NAMALWA (cell line): ENCODE data around the gene DCTN4.
"Not testable (repeated sequence)": the region's sequence is repeated elsewhere in the genome, so short reads cannot be mapped to it uniquely, and the experiment has no call there.

Experiments used
- DNase-seq: peaks from one replicate; pipeline ENCODE4 v3.0.0-alpha.2; 2015; ENCODE audit warnings: low spot score

DCTN4 gene

DNA sequence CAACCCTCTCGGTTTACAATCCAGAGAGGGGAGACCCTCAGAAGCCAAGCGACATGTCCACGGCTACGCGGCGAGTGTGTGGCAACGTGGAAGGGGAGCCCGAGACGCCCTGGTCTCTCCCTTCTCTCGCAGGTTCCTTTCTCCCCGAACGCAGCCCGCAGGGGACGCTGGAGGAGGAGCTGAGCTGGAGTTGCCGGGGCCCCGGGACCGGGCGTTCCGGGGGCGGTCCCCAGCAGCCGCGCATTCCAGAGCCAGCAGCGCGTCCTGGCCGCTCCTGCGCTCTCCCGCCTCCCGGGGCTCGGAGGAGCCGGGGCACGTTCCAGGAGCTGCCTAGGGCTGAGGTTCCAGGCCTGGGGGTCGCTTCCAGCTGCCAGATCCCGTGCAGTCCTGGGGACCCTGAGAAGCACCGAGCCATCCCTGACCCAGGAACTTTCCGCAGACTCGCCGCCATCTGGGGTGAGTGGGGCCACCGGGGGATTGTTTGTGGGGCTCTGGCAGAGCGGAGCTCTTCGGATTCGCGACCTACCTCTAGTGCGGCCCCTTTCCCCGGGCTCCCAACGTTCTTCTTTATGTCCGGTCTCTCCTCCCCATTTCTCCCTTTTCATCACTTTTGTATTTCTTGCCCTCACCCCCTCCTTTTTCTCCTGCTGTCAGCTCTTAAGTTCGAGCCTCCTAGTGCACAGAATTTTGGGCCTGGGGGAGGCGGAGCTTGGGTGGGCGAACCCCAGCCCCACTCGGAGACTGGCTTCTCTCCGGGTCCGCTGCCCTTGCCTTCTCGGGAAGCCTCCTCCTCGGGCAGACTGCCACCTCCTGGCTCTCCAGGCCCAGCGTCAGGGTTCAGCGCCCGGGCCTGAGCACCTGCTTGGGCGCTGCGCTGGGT is 19.9 kb upstream of the DCTN4 start, which contains the start of gene SMIM3:
SMIM3 (plus strand) TSS at position 241 of the 880 bp plus-strand sequence. CDS start 16,684 bp downstream, outside the sequence.
- DNase-seq, result no peak

DNA sequence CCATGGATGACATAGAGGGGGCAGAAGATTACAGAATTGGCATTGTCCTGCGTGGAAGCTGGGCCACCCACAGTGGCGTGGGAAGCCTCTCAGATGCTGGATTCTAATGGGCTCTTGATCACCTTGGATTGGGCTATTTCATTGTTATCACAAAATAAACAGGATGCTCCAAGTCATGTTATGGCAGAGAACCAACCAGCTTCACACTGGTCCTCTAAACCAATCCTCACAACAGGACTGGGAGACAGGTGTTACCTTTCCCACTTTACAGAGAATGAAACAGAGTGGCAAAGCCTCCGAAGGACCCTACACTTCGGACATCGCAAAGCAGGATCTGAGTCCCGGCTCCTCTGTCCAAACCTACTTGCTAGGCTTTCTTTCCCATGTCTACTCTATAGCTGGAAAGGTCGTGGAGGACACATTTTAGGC is 19.3 kb upstream of the DCTN4 start:
- no peak for DNase-seq

- no peak for DNase-seq
Measured at GRCh38 chr5:150777685-150778084, 18.9 kb upstream of the DCTN4 start.

GRCh38 chr5:150774145-150774544 is 15.3 kb upstream of the DCTN4 start:
- no peak for DNase-seq

DNA sequence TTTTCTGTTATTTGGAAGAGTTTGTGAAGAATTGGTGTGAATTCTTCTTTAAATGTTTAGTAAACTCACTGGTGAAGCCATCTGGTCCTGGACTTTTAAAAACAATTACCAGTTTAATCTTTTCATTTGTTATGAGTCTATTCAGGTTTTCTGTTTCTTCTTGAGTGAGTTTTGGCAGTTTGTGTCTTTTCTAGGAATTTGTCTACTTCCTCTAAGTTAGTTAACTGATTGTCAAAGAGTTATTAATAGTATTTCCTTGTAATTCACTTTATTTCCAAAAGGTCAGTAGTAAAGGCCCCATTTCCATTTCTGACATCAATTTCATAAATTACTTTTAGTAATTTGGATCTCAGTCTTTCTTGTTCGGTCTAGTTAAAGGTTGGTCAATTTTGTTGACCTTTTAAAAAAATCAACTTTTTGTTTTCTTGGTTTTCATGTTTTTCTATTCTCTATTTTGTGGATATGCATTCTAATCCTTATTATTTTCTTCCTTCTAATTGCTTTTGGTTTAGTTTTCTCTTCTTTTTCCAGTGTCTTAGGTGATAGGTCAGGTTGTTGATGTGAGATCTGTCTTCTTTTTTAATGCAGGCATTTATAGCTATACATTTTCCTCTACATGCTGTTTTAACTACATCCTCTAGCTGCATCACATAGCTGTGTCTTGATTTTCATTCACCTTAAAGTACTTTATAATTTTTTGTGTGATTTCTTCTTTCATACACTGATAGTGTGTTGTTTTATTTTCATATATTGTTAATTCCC is 12.4 kb upstream of the DCTN4 start:
- no peak for DNase-seq

DNA sequence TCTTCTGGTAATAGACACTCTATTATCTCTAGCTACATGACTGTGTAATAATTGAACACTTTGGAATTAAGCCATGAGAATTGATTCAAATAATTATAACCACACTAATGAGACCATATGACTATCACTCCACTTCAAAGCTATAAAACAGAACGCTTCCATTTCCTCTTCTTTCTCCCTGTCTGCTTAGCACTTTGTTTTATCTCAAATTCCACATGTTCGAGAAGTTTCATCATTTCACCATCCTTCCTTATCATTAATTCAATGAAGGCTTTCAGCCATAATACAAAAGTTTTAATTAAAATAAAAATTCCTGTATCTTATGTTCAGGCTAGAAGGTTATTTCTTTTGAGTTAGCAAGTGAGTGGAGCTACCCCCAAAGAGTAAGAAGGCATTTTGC is 7.4 kb upstream of the DCTN4 start:
- DNase-seq, result no peak

DNA sequence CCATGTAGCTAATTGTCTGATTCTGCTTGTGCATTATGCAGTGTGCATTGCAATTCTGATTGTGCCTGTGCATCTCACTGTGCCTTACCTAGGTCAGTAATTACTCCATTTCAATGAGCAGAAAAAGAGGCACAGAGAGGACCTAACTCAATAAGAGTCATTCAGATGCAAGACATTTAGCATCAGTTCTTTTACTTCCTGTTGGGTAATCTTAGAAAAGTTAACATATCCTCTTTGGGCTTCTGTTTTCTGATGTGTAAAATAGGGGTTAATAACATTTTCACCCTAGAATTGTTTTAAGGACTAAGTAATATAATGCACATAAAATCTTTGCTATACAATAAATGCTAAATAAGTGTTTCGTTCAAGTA is 7.0 kb upstream of the DCTN4 start:
- no peak for DNase-seq

DNA sequence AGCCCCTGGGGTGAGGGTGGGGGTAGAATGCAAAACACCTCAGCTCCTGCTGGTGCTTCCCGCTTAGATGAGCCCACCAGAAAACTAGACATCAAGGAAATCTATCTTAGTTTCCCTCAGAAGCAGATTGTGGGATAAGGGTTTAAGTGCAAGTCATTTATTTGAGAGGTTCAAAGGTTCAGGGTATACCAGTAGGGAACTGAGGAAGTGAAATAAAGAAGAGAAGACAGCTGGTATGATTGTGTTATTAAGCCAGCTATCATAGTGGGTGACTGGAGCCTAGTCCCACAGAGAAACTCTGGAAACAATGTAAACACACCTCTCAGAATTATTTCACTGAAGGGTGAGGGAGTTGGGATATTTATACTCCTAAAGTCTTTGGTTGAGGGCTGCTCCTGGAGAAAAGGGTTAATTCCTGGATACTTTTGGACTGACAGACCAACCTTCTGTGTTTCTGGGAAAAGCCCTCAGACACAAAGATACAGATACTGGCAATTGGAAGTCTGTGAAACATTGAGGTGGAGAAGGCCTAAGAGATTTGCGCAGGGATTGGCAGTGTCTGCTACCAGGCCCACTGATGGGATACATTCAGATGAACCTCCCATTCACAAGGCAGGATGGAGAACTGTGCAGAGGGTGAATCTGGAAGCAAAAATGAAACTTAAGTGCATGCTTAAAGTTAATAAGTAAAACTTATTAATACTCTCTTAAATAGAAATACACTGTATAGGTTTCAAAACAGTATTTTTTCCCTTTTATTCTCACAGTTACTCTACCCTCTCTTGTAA is 6.4 kb upstream of the DCTN4 start:
- no peak for DNase-seq

DNA sequence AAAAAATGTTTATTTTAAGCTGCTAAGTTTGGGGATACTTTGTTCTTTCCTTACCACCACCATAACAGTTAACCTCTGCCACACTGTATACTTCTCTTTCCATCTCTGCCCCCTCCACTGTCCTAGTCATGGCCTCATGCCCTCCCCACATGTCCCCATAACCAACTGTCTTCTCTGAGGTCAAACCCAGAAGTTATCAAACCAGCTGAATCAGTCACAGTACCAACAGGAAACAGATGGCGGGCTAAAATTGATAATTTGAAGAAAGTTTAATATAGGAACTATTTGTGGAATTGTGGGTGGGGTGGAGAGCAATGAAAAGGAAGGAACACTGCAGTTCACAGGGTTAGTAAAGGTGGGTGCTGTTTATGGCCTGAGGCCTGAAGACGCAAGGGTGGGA is 5.7 kb upstream of the DCTN4 start:
- DNase-seq, result no peak

GRCh38 chr5:150763023-150763769 is 4.4 kb upstream of the DCTN4 start:
- no peak for DNase-seq

DNA sequence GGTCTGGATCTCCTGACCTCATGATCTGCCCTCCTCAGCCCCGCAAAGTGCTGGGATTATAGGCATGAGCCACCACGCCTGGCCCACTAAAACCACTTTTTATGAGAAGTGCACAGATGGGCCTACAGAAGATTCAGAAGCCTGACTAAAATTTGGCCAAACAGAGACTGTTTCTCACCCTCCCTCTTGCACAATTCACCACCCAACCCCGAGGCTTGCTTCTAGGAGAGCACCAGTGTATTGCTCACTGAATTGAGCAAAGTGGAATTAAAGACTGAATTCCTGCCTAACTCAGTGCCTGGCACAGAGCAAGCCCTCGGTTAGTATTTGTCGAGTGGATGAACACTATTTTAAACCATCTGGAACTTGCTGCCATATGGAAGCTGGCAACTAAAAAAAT is 3.4 kb upstream of the DCTN4 start:
- no peak for DNase-seq

GRCh38 chr5:150759334-150759583 is 442 bp upstream of the DCTN4 start:
- no peak for DNase-seq

DNA sequence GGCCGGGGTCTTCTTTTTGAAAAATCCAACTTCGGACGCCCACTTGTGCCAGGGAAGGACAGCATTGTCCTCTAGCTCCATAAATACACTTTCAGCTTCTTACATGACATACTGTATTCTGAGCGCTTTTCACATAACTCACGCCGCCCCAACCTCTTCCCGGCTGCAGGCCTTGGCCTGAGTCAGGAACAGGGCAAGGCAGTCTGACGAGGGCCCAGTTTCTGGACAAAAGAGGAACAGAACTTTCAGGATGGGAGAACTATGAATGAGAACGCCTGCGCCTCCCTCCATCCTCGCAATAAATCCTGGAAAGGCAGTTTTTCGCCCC is 650 bp downstream of the DCTN4 start:
- no peak for DNase-seq

DNA sequence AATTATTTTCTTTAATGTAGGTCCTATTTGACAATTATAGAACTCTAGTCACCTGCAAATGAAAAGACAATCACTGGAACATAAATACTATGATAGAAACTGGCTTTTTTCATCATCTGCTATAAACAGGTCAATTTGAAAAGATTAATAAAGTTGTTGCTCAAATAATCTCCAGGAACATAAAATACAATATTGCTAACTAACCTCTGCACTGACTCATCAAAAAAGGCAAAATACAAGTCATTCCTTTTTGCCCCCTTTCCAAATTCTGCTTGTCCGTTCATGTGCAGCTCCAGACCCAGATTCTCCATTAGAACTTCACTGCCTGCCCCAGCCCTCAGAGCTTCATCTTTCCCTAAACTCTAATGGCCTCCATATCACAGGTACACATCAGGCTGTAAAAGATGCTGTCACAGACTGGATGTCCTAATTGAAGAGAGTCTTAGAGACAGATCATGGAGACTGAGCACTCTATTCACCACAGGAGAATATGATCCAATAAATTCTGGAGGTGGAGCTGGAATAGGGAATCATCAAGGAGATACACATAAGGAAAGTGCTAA is 1.6 kb downstream of the DCTN4 start:
- no peak for DNase-seq

DNA sequence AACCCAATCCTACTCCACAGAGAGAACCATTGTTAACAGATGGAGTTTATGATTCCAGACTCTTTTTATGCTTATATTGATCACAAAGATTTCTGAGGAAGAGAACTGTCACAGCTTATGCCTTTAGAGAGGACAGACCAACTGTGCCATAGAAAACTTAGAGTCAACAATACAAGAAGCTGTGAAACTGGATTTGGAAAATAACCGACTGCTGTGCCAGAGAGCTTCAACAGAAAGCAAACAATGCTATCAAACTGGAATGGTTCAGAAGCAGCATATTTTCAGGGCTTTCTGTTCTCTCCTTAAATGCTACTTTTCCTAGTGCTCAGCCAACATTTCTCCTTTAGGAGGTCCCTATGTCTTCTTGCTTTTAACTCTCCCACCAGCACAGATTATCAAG is 5.0 kb downstream of the DCTN4 start:
- DNase-seq, result no peak

DNA sequence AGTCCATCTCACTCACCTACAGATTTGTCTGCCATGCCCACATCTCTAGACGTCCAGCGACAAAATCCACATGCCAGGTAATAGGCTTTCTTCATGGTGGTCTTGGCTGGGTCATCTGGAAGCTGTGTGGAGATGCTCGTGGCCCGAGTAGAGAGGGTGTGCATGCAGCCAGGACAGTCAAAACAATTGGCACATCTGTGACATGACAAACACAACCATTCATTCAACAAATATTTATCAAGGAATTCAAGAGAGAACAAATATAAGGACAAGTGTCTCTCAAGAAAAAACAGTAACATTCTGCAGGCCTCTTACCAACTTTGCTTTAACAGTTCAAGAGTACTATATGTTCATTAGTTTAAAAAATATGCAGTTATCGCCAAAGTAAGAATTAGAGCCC is 5.4 kb downstream of the DCTN4 start:
- DNase-seq, result no peak

DNA sequence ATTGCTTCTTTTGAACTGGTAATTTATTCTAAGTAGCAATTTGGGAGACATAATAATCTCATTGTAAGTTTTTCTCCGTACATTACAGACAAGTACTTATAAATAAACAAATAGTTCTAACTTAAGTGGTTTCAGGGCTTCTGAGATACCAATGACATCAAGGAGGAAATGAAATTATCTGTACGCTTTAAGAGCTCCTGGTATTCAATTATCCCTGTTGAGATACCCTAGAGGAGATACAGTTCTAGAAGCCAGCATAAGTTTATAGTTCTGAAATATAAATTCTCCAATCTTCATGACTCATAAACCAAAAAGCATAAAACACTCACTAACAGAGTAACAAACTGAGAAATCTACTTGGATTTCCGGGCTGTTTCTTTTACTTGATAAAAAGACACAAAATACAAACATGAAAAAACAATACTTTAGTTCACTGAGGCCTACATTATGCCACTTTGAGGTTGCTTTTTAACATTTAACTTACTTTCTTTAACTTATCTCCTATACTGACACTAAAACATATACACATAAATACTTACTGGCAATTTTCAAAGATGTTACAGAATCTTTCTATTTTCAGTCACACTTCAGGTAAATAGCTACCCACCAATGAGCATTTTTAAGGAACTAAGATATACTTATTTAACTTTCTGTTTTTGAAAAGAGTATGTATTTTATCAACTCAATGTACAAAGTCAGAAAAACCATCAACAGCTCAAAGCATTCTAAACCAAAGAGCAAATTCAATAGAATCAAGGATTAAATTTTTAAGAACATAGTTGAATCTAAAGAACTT is 7.5 kb downstream of the DCTN4 start:
- no peak for DNase-seq

DNA sequence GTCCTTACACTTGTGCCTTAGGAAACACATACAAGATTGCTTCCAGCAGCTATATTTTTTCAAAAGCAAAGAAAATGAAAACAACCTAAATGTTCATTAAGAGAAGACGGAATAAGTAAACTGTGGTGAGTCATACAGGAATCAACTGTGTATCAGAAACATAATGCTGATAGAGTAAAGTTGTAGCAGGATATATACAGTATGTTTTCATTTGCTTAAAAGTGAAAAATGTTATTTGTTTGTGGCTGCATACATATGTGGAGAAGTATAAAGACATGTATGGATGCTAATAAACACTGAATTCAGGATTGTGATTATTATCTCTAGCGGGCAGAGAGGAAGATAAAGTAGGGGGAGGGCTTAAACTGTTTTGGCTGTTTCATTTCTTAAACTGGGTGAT is 8.3 kb downstream of the DCTN4 start:
- no peak for DNase-seq

DNA sequence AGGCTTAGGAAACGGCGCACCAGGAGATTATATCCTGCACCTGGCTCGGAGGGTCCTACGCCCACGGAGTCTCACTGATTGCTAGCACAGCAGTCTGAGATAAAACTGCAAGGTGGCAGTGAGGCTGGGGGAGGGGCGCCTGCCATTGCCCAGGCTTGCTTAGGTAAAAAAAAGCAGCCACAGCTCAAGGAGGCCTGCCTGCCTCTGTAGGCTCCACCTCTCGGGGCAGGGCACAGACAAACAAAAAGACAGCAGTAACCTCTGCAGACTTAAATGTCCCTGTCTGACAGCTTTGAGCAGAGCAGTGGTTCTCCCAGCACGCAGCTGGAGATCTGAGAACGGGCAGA is 15.7 kb downstream of the DCTN4 start:
- DNase-seq, result not testable (repeated sequence)

- DNase-seq, result not testable (repeated sequence)
Measured at GRCh38 chr5:150742455-150743141, 16.2 kb downstream of the DCTN4 start.

- no peak for DNase-seq
Measured at GRCh38 chr5:150740992-150741391, 17.8 kb downstream of the DCTN4 start.
